ENCODE results near the gene WWOX. TPM values are rescaled to one million over a fixed set of nuclear protein-coding genes. Genes with fewer than 3 reads are reported as not detected.
A peak's percentile ranks its signal among the peaks of the same experiment; 100 is the strongest.

WWOX gene
- total RNA-seq, 1 experiment from 2014 or later = 79.9 TPM

- ChIA-PET POLR2A (ENCODE audit: low non-redundant PET) (no interaction called here), CTCF (no interaction called here)
- DNase-seq (ENCODE audit: low spot score) = no peak
- TF ChIP-seq, protein P1, sequence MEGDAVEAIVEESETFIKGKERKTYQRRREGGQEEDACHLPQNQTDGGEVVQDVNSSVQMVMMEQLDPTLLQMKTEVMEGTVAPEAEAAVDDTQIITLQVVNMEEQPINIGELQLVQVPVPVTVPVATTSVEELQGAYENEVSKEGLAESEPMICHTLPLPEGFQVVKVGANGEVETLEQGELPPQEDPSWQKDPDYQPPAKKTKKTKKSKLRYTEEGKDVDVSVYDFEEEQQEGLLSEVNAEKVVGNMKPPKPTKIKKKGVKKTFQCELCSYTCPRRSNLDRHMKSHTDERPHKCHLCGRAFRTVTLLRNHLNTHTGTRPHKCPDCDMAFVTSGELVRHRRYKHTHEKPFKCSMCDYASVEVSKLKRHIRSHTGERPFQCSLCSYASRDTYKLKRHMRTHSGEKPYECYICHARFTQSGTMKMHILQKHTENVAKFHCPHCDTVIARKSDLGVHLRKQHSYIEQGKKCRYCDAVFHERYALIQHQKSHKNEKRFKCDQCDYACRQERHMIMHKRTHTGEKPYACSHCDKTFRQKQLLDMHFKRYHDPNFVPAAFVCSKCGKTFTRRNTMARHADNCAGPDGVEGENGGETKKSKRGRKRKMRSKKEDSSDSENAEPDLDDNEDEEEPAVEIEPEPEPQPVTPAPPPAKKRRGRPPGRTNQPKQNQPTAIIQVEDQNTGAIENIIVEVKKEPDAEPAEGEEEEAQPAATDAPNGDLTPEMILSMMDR (conservative IDR thresholded peaks at IDR 0.05; ENCODE audit: low read depth, low read length) = no peak
- no peak for TF ChIP-seq EZH2 (IDR thresholded peaks at IDR 0.05; ENCODE audit: borderline replicate concordance, low read depth, low read length, poor library complexity, severe bottlenecking)
- intact Hi-C loops (cut with micrococcal nuclease; ENCODE audit: unreplicated experiment) = no loop called here
- Histone ChIP-seq H3K27ac (ENCODE audit: low read depth, low read length, poor library complexity, severe bottlenecking) (no peak overlapping the region), H3K4me3 (ENCODE audit: low read depth, low read length, poor library complexity, severe bottlenecking) (no peak overlapping the region), H3K9me3 (ENCODE audit: low read depth, low read length, poor library complexity, severe bottlenecking) (peaks cover 7% of the 10 kb centered on the region), H3K36me3 (ENCODE audit: insufficient read depth, low read length, poor library complexity, severe bottlenecking) (no peaks in the 10 kb centered on the region), H3K27me3 (replicated peaks; ENCODE audit: insufficient read depth, low read depth, low read length, poor library complexity) (no peaks in the 10 kb centered on the region), H3K4me1 (ENCODE audit: insufficient read depth, low read length, poor library complexity, severe bottlenecking) (no peaks in the 10 kb centered on the region)
- no TSS peak for BruUV-seq (replicated peaks)
These were observed 524.3 kb downstream of the WWOX start for GRCh38 chr16:78623796-78624195.

DNA sequence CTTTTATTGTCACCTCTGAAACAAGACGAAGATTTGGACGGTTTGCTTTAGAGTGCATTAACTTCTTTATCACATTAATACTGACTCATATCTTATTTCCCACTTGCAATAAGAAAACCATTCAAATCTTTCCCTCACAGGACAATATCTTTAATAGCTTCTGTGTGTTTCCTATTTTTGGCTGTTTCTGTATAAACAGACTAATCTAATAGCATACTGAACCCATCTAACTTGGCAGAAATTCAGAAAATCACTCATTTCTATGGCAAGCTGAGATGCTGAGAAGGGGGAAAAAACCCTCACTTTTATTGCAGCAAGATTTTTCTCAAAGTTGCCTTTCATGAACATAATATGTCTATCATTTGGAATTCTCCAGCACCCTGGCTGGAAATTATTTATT lies 524.9 kb downstream of the WWOX start:
- no peaks in the 10 kb centered on the region for H3K4me1 ChIP-seq (ENCODE audit: insufficient read depth, low read length, poor library complexity, severe bottlenecking)
- no peak overlapping the region for H3K27ac ChIP-seq (ENCODE audit: low read depth, low read length, poor library complexity, severe bottlenecking)
- ChIA-PET POLR2A (ENCODE audit: low non-redundant PET) (no interaction called here), CTCF (no interaction called here)
- H3K36me3 ChIP-seq (ENCODE audit: insufficient read depth, low read length, poor library complexity, severe bottlenecking) = no peaks in the 10 kb centered on the region
- peaks cover 7% of the 10 kb centered on the region for H3K9me3 ChIP-seq (ENCODE audit: low read depth, low read length, poor library complexity, severe bottlenecking)
- intact Hi-C loops (cut with micrococcal nuclease; ENCODE audit: unreplicated experiment) = no loop called here
- BruUV-seq (replicated peaks) = no TSS peak
- DNase-seq (ENCODE audit: low spot score) = peak; percentile 8
- H3K4me3 ChIP-seq (ENCODE audit: low read depth, low read length, poor library complexity, severe bottlenecking) = no peak overlapping the region
- H3K27me3 ChIP-seq (replicated peaks; ENCODE audit: insufficient read depth, low read depth, low read length, poor library complexity) = no peaks in the 10 kb centered on the region
- TF ChIP-seq, protein P1 (conservative IDR thresholded peaks at IDR 0.05; ENCODE audit: low read depth, low read length) = no peak
- TF ChIP-seq EZH2 (IDR thresholded peaks at IDR 0.05; ENCODE audit: borderline replicate concordance, low read depth, low read length, poor library complexity, severe bottlenecking) = no peak

- intact Hi-C loops (cut with micrococcal nuclease; ENCODE audit: unreplicated experiment) = no loop called here
- Histone ChIP-seq H3K27ac (ENCODE audit: low read depth, low read length, poor library complexity, severe bottlenecking) (no peak overlapping the region), H3K9me3 (ENCODE audit: low read depth, low read length, poor library complexity, severe bottlenecking) (peaks cover 3% of the 10 kb centered on the region), H3K4me3 (ENCODE audit: low read depth, low read length, poor library complexity, severe bottlenecking) (no peak overlapping the region), H3K36me3 (ENCODE audit: insufficient read depth, low read length, poor library complexity, severe bottlenecking) (no peaks in the 10 kb centered on the region), H3K27me3 (replicated peaks; ENCODE audit: insufficient read depth, low read depth, low read length, poor library complexity) (no peaks in the 10 kb centered on the region), H3K4me1 (ENCODE audit: insufficient read depth, low read length, poor library complexity, severe bottlenecking) (no peaks in the 10 kb centered on the region)
- DNase-seq (ENCODE audit: low spot score) = peak; percentile 68
- ChIA-PET POLR2A (ENCODE audit: low non-redundant PET) (interaction anchor here (0.7 kb wide), 1 partner anchor 128 kb away, joined by 7 read pairs; no protein-coding TSS in a partner anchor), CTCF (no interaction called here)
- TF ChIP-seq EZH2 (IDR thresholded peaks at IDR 0.05; ENCODE audit: borderline replicate concordance, low read depth, low read length, poor library complexity, severe bottlenecking) = no peak
- no TSS peak for BruUV-seq (replicated peaks)
These were observed 529.1 kb downstream of the WWOX start for GRCh38 chr16:78628461-78629045.

DNA sequence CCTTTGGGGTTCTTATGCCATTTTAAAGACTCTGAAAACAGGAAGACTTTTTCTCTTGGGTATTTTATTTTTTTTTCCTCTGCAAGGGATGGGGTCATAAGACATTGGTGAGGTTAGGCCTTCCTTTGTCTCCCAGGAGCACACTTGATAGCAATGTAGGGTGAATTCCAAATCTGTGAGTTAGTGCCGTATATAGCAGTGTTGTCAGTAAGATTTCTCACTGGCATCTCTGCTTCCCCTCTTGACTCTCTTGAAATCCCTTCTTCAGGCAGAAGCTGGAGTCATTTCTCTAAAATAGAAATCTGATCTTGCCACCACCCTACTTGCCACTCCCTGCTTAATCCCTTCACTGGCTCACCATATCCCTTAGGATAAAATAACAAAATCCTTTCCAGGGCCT lies 529.7 kb downstream of the WWOX start:
- TF ChIP-seq, protein P1 (conservative IDR thresholded peaks at IDR 0.05; ENCODE audit: low read depth, low read length) = no peak
- TF ChIP-seq EZH2 (IDR thresholded peaks at IDR 0.05; ENCODE audit: borderline replicate concordance, low read depth, low read length, poor library complexity, severe bottlenecking) = no peak
- ChIA-PET POLR2A (ENCODE audit: low non-redundant PET) (interaction anchor here (0.7 kb wide), 1 partner anchor 128 kb away, joined by 7 read pairs; no protein-coding TSS in a partner anchor), CTCF (no interaction called here)
- Histone ChIP-seq H3K27ac (ENCODE audit: low read depth, low read length, poor library complexity, severe bottlenecking) (no peak overlapping the region), H3K9me3 (ENCODE audit: low read depth, low read length, poor library complexity, severe bottlenecking) (peaks cover 3% of the 10 kb centered on the region), H3K4me1 (ENCODE audit: insufficient read depth, low read length, poor library complexity, severe bottlenecking) (no peaks in the 10 kb centered on the region), H3K27me3 (replicated peaks; ENCODE audit: insufficient read depth, low read depth, low read length, poor library complexity) (no peaks in the 10 kb centered on the region), H3K4me3 (ENCODE audit: low read depth, low read length, poor library complexity, severe bottlenecking) (no peak overlapping the region), H3K36me3 (ENCODE audit: insufficient read depth, low read length, poor library complexity, severe bottlenecking) (no peaks in the 10 kb centered on the region)
- no TSS peak for BruUV-seq (replicated peaks)
- intact Hi-C loops (cut with micrococcal nuclease; ENCODE audit: unreplicated experiment) = no loop called here
- DNase-seq (ENCODE audit: low spot score) = peak; percentile 24

Measured in A673 (cell line).